GM23248 (cell line): Measurements from ENCODE around the gene NALCN. TPM values are rescaled to one million over a fixed set of nuclear protein-coding genes. Genes with fewer than 3 reads are reported as not detected.

ENCODE experiments used
- DNase-seq: peaks from one replicate; pipeline ENCODE4 v3.0.0-alpha.2; 2015
- H2AFZ ChIP-seq: fragments of 200-600 bp; sonication (generic); 2 replicates; pipeline ENCODE4 v1.6.1; 2016; ENCODE audit warnings: antibody characterized with exemption
- H3F3A ChIP-seq: fragments of 200-600 bp; sonication (generic); 2 replicates; pipeline ENCODE4 v1.6.1; 2016; ENCODE audit warnings: mild to moderate bottlenecking, antibody characterized with exemption, mixed run types; ENCODE audit not compliant: insufficient read depth
- H3K27ac ChIP-seq: fragments of 200-600 bp; sonication (generic); 2 replicates; pipeline ENCODE4 v1.5.1; 2016; ENCODE audit warnings: mild to moderate bottlenecking
- H3K27me3 ChIP-seq: fragments of 200-600 bp; sonication (generic); replicated peaks from 2 replicates; pipeline ENCODE4 v1.6.1; 2016; ENCODE audit warnings: mild to moderate bottlenecking; ENCODE audit not compliant: insufficient read depth
- H3K36me3 ChIP-seq: fragments of 200-600 bp; sonication (generic); 2 replicates; pipeline ENCODE4 v1.6.1; 2016; ENCODE audit warnings: low read depth, mild to moderate bottlenecking
- H3K4me1 ChIP-seq: fragments of 200-600 bp; sonication (generic); 2 replicates; pipeline ENCODE4 v1.6.1; 2016; ENCODE audit warnings: mild to moderate bottlenecking; ENCODE audit not compliant: insufficient read depth
- H3K4me2 ChIP-seq: fragments of 200-600 bp; sonication (generic); one replicate; pipeline ENCODE4 v1.6.1; 2016; ENCODE audit warnings: mild to moderate bottlenecking; ENCODE audit not compliant: unreplicated experiment
- H3K4me3 ChIP-seq: fragments of 200-600 bp; sonication (generic); 2 replicates; pipeline ENCODE4 v1.5.1; 2016; ENCODE audit warnings: mild to moderate bottlenecking
- H3K79me2 ChIP-seq: fragments of 200-600 bp; sonication (generic); 2 replicates; pipeline ENCODE4 v1.6.1; 2016; ENCODE audit warnings: mild to moderate bottlenecking; ENCODE audit not compliant: insufficient read depth
- H3K9ac ChIP-seq: fragments of 200-600 bp; sonication (generic); 2 replicates; pipeline ENCODE4 v1.6.1; 2016; ENCODE audit warnings: mild to moderate bottlenecking
- H3K9me2 ChIP-seq: fragments of 200-600 bp; sonication (generic); 2 replicates; pipeline ENCODE4 v1.6.1; 2016; ENCODE audit warnings: mixed run types, mild to moderate bottlenecking, moderate library complexity; ENCODE audit not compliant: insufficient read depth
- H3K9me3 ChIP-seq: fragments of 200-600 bp; sonication (generic); one replicate; pipeline ENCODE4 v1.6.1; 2017; ENCODE audit warnings: low read depth
- H4K20me1 ChIP-seq: fragments of 200-600 bp; sonication (generic); 2 replicates; pipeline ENCODE4 v1.6.0; 2016; ENCODE audit not compliant: insufficient read depth
- EZH2 ChIP-seq: fragments of 200-600 bp; sonication (generic); IDR thresholded peaks from 2 replicates; pipeline ENCODE4 v1.6.1; 2018; ENCODE audit warnings: antibody characterized with exemption, mild to moderate bottlenecking; ENCODE audit not compliant: insufficient read depth, poor library complexity, severe bottlenecking
- EZH2phosphoT487 ChIP-seq: fragments of 200-600 bp; sonication (generic); IDR thresholded peaks from 2 replicates; pipeline ENCODE4 v1.6.1; 2018; ENCODE audit warnings: antibody characterized with exemption, moderate library complexity, mild to moderate bottlenecking, low read depth; ENCODE audit not compliant: insufficient read depth
- WGBS, 2 experiments: methylation state at CpG; one replicate each; pipeline ENCODE4 v1.1.6; 2015 to 2017; ENCODE audit warnings: low lambda C conversion rate in 2 of 2, low coverage in 1 of 2; ENCODE audit errors: missing lambda C conversion rate in 2 of 2; 5-methylcytosine and 5-hydroxymethylcytosine counted together
- in situ Hi-C: fragments of 300-500 bp; cut with MboI; formaldehyde crosslinking; loops from 2 replicates; pipeline ENCODE4 v1.15.0; 2020
- polyA plus RNA-seq: library from polyadenylated mRNA; unstranded; fragments of >200 nt; fragmentation: Nextera tagmentation; extraction: Ambion mirVana; gene quantifications from 2 replicates; pipeline ENCODE4 v1.2.1, GENCODE V29; 2016
- total RNA-seq: library from RNA; depleted of rRNA; stranded (reverse); fragments of >200 nt; shearing (Covaris generic); gene quantifications from 2 replicates; pipeline ENCODE4 v1.2.3, GENCODE V29; 2014

NALCN gene
- total and polyA plus RNA-seq, 2 experiments from 2014 or later = 3.1 to 3.6 TPM

GRCh38 chr13:101230271-101230890 is 185.9 kb downstream of the NALCN start:
- Histone ChIP-seq H3K4me3 (no peak overlapping the region), H3K79me2 (no peaks in the 10 kb centered on the region), H3K27ac (no peak overlapping the region), H3K9ac (no peak overlapping the region), H3K9me3 (no peaks in the 10 kb centered on the region), H3F3A (no peaks in the 10 kb centered on the region), H3K9me2 (no peaks in the 10 kb centered on the region), H4K20me1 (no peaks in the 10 kb centered on the region), H3K4me2 (no peak overlapping the region), H3K4me1 (no peaks in the 10 kb centered on the region; the same call in 1 of the 2 replicates), H3K27me3 (no peaks in the 10 kb centered on the region), H2AFZ (no peak overlapping the region), H3K36me3 (no peaks in the 10 kb centered on the region)
- 86 to 89% methylated on average over 6 of the region's 6 CpGs for WGBS, 2 experiments
- TF ChIP-seq EZH2 = no peak
- TF ChIP-seq EZH2phosphoT487 = no peak
- in situ Hi-C loops = no loop called here
- no peak for DNase-seq

- H3K27ac ChIP-seq = no peak overlapping the region
- H3K4me1 ChIP-seq = no peaks in the 10 kb centered on the region
- in situ Hi-C loops = no loop called here
- H3F3A ChIP-seq = no peaks in the 10 kb centered on the region
- 88 to 90% methylated on average over 2 of the region's 2 CpGs for WGBS, 2 experiments
- no peak overlapping the region for H3K9ac ChIP-seq
- H3K36me3 ChIP-seq = no peaks in the 10 kb centered on the region
- TF ChIP-seq EZH2phosphoT487 = no peak
- TF ChIP-seq EZH2 = no peak
- no peaks in the 10 kb centered on the region for H3K27me3 ChIP-seq
- no peak overlapping the region for H3K4me2 ChIP-seq
- no peak for DNase-seq
- H2AFZ ChIP-seq = no peak overlapping the region
- H3K9me2 ChIP-seq = no peaks in the 10 kb centered on the region
- no peaks in the 10 kb centered on the region for H3K79me2 ChIP-seq
- H4K20me1 ChIP-seq = no peaks in the 10 kb centered on the region
- H3K4me3 ChIP-seq = no peak overlapping the region
- no peaks in the 10 kb centered on the region for H3K9me3 ChIP-seq
Observed at GRCh38 chr13:101219609-101220265, 196.6 kb downstream of the NALCN start.

GRCh38 chr13:101218484-101218883 is 197.8 kb downstream of the NALCN start:
- WGBS, 2 experiments = 73 to 95% methylated on average over 2 of the region's 2 CpGs
- no peaks in the 10 kb centered on the region for H3K9me3 ChIP-seq
- no peak overlapping the region for H3K4me3 ChIP-seq
- no peak overlapping the region for H3K9ac ChIP-seq
- no peaks in the 10 kb centered on the region for H3K9me2 ChIP-seq
- H3F3A ChIP-seq = no peaks in the 10 kb centered on the region
- no peaks in the 10 kb centered on the region for H3K36me3 ChIP-seq
- H2AFZ ChIP-seq = no peak overlapping the region
- peak; percentile 27 for DNase-seq
- H3K27me3 ChIP-seq = no peaks in the 10 kb centered on the region
- no peaks in the 10 kb centered on the region for H3K79me2 ChIP-seq
- in situ Hi-C loops = no loop called here
- no peaks in the 10 kb centered on the region for H3K4me1 ChIP-seq
- H3K4me2 ChIP-seq = no peak overlapping the region
- H4K20me1 ChIP-seq = no peaks in the 10 kb centered on the region
- no peak overlapping the region for H3K27ac ChIP-seq
- TF ChIP-seq EZH2 (no peak), EZH2phosphoT487 (no peak)

- H3K4me2 ChIP-seq = no peak overlapping the region
- no peaks in the 10 kb centered on the region for H4K20me1 ChIP-seq
- no peaks in the 10 kb centered on the region for H3K9me3 ChIP-seq
- DNase-seq = no peak
- in situ Hi-C loops = no loop called here
- H3K4me3 ChIP-seq = no peak overlapping the region
- no peaks in the 10 kb centered on the region for H3K27me3 ChIP-seq
- no peaks in the 10 kb centered on the region for H3F3A ChIP-seq
- TF ChIP-seq EZH2phosphoT487 (no peak), EZH2 (no peak)
- H2AFZ ChIP-seq = no peak overlapping the region
- H3K79me2 ChIP-seq = no peaks in the 10 kb centered on the region
- no peaks in the 10 kb centered on the region for H3K9me2 ChIP-seq
- no peak overlapping the region for H3K27ac ChIP-seq
- H3K36me3 ChIP-seq = no peaks in the 10 kb centered on the region
- H3K4me1 ChIP-seq = no peaks in the 10 kb centered on the region
- no peak overlapping the region for H3K9ac ChIP-seq
Observed at GRCh38 chr13:101217086-101217485, 199.2 kb downstream of the NALCN start.

GRCh38 chr13:101211261-101211660 is 205.0 kb downstream of the NALCN start:
- Histone ChIP-seq H3K27ac (peak overlapping the region; percentile 27; the same call in 1 of the 2 replicates), H3K4me3 (no peak overlapping the region), H3K79me2 (no peaks in the 10 kb centered on the region), H3K9ac (no peak overlapping the region), H3K9me2 (no peaks in the 10 kb centered on the region), H4K20me1 (no peaks in the 10 kb centered on the region), H3K27me3 (no peaks in the 10 kb centered on the region), H3K36me3 (no peaks in the 10 kb centered on the region), H2AFZ (no peak overlapping the region), H3K4me1 (peaks cover 15% of the 10 kb centered on the region), H3K9me3 (no peaks in the 10 kb centered on the region), H3K4me2 (peak overlapping the region; percentile 37), H3F3A (peaks cover 6% of the 10 kb centered on the region; the same call in 1 of the 2 replicates)
- in situ Hi-C loops = no loop called here
- TF ChIP-seq EZH2phosphoT487 = no peak
- no peak for TF ChIP-seq EZH2
- peak; percentile 71 for DNase-seq
